HEK293 (cell line): Measurements from ENCODE around the gene SLFN12L.

Experiments
- CTCF ChIA-PET: fragments of 350-600 bp; formaldehyde crosslinking; extraction: SDS; loops from one replicate; lab custom pipeline; 2021; ENCODE audit warnings: antibody characterized with exemption; lab: Yijun Ruan, JAX
- POLR2A ChIA-PET: fragments of 300-600 bp; formaldehyde crosslinking; extraction: SDS; loops from one replicate; lab custom pipeline; 2020; ENCODE audit warnings: antibody characterized with exemption, inconsistent platforms; lab: Yijun Ruan, JAX
- H3K27ac ChIP-seq: fragments of 200-500 bp; sonication (Bioruptor generic); 2 replicates; pipeline ENCODE4 v1.5.1; 2014; ENCODE audit warnings: low read depth, low read length, control low read depth, inconsistent platforms; ENCODE audit errors: extremely low read depth
- H3K36me3 ChIP-seq, 2 experiments: fragments of 200-500 bp in 1 of 2; sonication (Bioruptor generic) in 1 of 2; 1 replicate in 1 of 2; 2 replicates in 1 of 2; pipeline ENCODE4 v1.5.1; 2014 to 2017; ENCODE audit warnings: inconsistent platforms in 2 of 2, low read length in 2 of 2; ENCODE audit not compliant: control insufficient read depth in 2 of 2, insufficient read depth in 1 of 2
- H3K4me1 ChIP-seq: fragments of 200-500 bp; sonication (Bioruptor generic); 2 replicates; pipeline ENCODE4 v1.5.1; 2014; ENCODE audit warnings: mild to moderate bottlenecking, low read length, inconsistent platforms; ENCODE audit not compliant: control insufficient read depth, insufficient read depth
- H3K4me3 ChIP-seq: 2 replicates; pipeline ENCODE4 v1.5.1; 2011; ENCODE audit warnings: low read depth, mild to moderate bottlenecking, control low read depth, low read length, moderate library complexity
- H3K9me3 ChIP-seq: fragments of 200-500 bp; sonication (Bioruptor generic); 2 replicates; pipeline ENCODE4 v1.5.1; 2014; ENCODE audit warnings: low read depth, low read length, inconsistent platforms; ENCODE audit not compliant: control insufficient read depth, insufficient read depth
- BCL6B ChIP-seq: fragments of 450-650 bp; formaldehyde crosslinking; IDR thresholded peaks from 2 replicates; pipeline ENCODE4 v1.5.1; 2017; ENCODE audit warnings: missing biosample characterization, missing genetic modification characterization
- GFI1B ChIP-seq: fragments of 450-650 bp; formaldehyde crosslinking; IDR thresholded peaks from 2 replicates; pipeline ENCODE4 v1.5.1; 2016; ENCODE audit warnings: missing biosample characterization, missing genetic modification characterization
- GLIS2 ChIP-seq: fragments of 450-650 bp; formaldehyde crosslinking; IDR thresholded peaks from 2 replicates; pipeline ENCODE4 v1.5.1; 2016; ENCODE audit warnings: missing biosample characterization, missing genetic modification characterization
- PRDM1 ChIP-seq: fragments of 450-650 bp; formaldehyde crosslinking; IDR thresholded peaks from 2 replicates; pipeline ENCODE4; 2016; ENCODE audit warnings: missing biosample characterization, missing genetic modification characterization
- SCRT1 ChIP-seq: fragments of 450-650 bp; formaldehyde crosslinking; IDR thresholded peaks from 2 replicates; pipeline ENCODE4 v1.5.1; 2016; ENCODE audit warnings: missing biosample characterization, missing genetic modification characterization, borderline replicate concordance
- SP2 ChIP-seq: fragments of 450-650 bp; formaldehyde crosslinking; IDR thresholded peaks from 2 replicates; pipeline ENCODE4 v1.5.1; 2016; ENCODE audit warnings: missing biosample characterization, missing genetic modification characterization
- YY2 ChIP-seq: fragments of 450-650 bp; formaldehyde crosslinking; IDR thresholded peaks from 2 replicates; pipeline ENCODE4 v1.5.1; 2016; ENCODE audit warnings: missing biosample characterization, missing genetic modification characterization
- ZBTB11 ChIP-seq: fragments of 450-650 bp; formaldehyde crosslinking; conservative IDR thresholded peaks from 2 replicates; pipeline ENCODE4 v1.5.1; 2016; ENCODE audit warnings: low read depth, missing biosample characterization, missing genetic modification characterization
- ZBTB17 ChIP-seq: fragments of 450-650 bp; formaldehyde crosslinking; IDR thresholded peaks from 2 replicates; pipeline ENCODE4 v1.5.1; 2016; ENCODE audit warnings: missing biosample characterization, missing genetic modification characterization
- ZFHX2 ChIP-seq: fragments of 450-650 bp; formaldehyde crosslinking; conservative IDR thresholded peaks from 2 replicates; pipeline ENCODE4 v1.5.1; 2016; ENCODE audit warnings: missing biosample characterization, missing genetic modification characterization
- ZFP3 ChIP-seq: fragments of 450-650 bp; formaldehyde crosslinking; IDR thresholded peaks from 2 replicates; pipeline ENCODE4 v1.5.1; 2016; ENCODE audit warnings: low read depth, missing biosample characterization, missing genetic modification characterization
- ZFP41 ChIP-seq: fragments of 450-650 bp; formaldehyde crosslinking; IDR thresholded peaks from 2 replicates; pipeline ENCODE4 v1.5.1; 2016; ENCODE audit warnings: missing biosample characterization, missing genetic modification characterization, borderline replicate concordance
- ZNF10 ChIP-seq: fragments of 450-650 bp; formaldehyde crosslinking; IDR thresholded peaks from 2 replicates; pipeline ENCODE4 v1.5.1; 2017; ENCODE audit warnings: missing biosample characterization, missing genetic modification characterization
- ZNF133 ChIP-seq: fragments of 450-650 bp; formaldehyde crosslinking; IDR thresholded peaks from 2 replicates; pipeline ENCODE4 v1.5.1; 2016; ENCODE audit warnings: missing biosample characterization, missing genetic modification characterization
- ZNF175 ChIP-seq: fragments of 450-650 bp; formaldehyde crosslinking; IDR thresholded peaks from 2 replicates; pipeline ENCODE4 v1.5.1; 2016; ENCODE audit warnings: missing biosample characterization, missing genetic modification characterization
- ZNF274 ChIP-seq, 2 experiments: fragments of 200-500 bp in 1 of 2; fragments of 450-650 bp in 1 of 2; sonication (Bioruptor generic) in 1 of 2; formaldehyde crosslinking in 1 of 2; IDR thresholded peaks; 2 replicates each; pipeline versions ENCODE4 v1.5.1 to v1.6.1; 2014 to 2016; ENCODE audit warnings: borderline replicate concordance in 1 of 2, inconsistent platforms in 1 of 2, low read length in 1 of 2, missing biosample characterization in 1 of 2, missing genetic modification characterization in 1 of 2
- ZNF518A ChIP-seq: fragments of 450-650 bp; formaldehyde crosslinking; conservative IDR thresholded peaks from 2 replicates; pipeline ENCODE4 v1.5.1; 2016; ENCODE audit warnings: low read depth, missing biosample characterization, missing genetic modification characterization
- ZNF580 ChIP-seq: fragments of 450-650 bp; formaldehyde crosslinking; IDR thresholded peaks from 2 replicates; pipeline ENCODE4 v1.5.1; 2016; ENCODE audit warnings: missing biosample characterization, missing genetic modification characterization
- ZNF600 ChIP-seq: fragments of 450-650 bp; formaldehyde crosslinking; IDR thresholded peaks from 2 replicates; pipeline ENCODE4 v1.5.1; 2016; ENCODE audit warnings: missing biosample characterization, missing genetic modification characterization
- ZNF623 ChIP-seq: fragments of 450-650 bp; formaldehyde crosslinking; IDR thresholded peaks from 2 replicates; pipeline ENCODE4 v1.5.1; 2016; ENCODE audit warnings: missing biosample characterization, missing genetic modification characterization
- ZNF626 ChIP-seq: fragments of 450-650 bp; sonication (Bioruptor Pico); formaldehyde crosslinking; IDR thresholded peaks from 2 replicates; pipeline ENCODE4 v1.5.1; 2018; ENCODE audit warnings: missing biosample characterization, missing genetic modification characterization, inconsistent platforms
- ZNF670 ChIP-seq: fragments of 450-650 bp; formaldehyde crosslinking; IDR thresholded peaks from 2 replicates; pipeline ENCODE4 v1.5.1; 2016; ENCODE audit warnings: missing biosample characterization, missing genetic modification characterization, low read depth
- ZNF747 ChIP-seq: fragments of 450-650 bp; formaldehyde crosslinking; IDR thresholded peaks from 2 replicates; pipeline ENCODE4 v1.5.1; 2016; ENCODE audit warnings: missing biosample characterization, missing genetic modification characterization
- ZSCAN18 ChIP-seq: fragments of 450-650 bp; formaldehyde crosslinking; IDR thresholded peaks from 2 replicates; pipeline ENCODE4 v1.5.1; 2016; ENCODE audit warnings: missing biosample characterization, missing genetic modification characterization
- ZXDB ChIP-seq: fragments of 450-650 bp; formaldehyde crosslinking; IDR thresholded peaks from 2 replicates; pipeline ENCODE4 v1.5.1; 2016; ENCODE audit warnings: missing biosample characterization, missing genetic modification characterization

SLFN12L gene

GRCh38 chr17:35448899-35449227, 88.6 kb downstream of the SLFN12L start (continued):
- TF ChIP-seq ZNF274 (IDR thresholded peaks at IDR 0.05; ENCODE audit: low read length) (no peak), ZNF274 (tag by site-specific recombination; IDR thresholded peaks at IDR 0.05; ENCODE audit: borderline replicate concordance) (no peak)

GRCh38 chr17:35448214-35448898, 89.1 kb downstream of the SLFN12L start, which contains the start of gene SLFN13:
TSS of gene SLFN13 (minus strand) at chr17:35448766. CDS start at chr17:35445680, 3,086 bp downstream.
- Histone ChIP-seq H3K9me3 (no peaks in the 10 kb centered on the region), H3K4me3 (peak within 1 kb of the TSS; percentile 54), H3K27ac (peak within 1 kb of the TSS; percentile 38; the same call in 1 of the 2 replicates), H3K36me3 (no peaks in the 10 kb centered on the region), H3K4me1 (no peaks in the 10 kb centered on the region)
- CTCF ChIA-PET = interaction anchor here (0.6 to 1.8 kb wide), 3 partner anchors 16 to 815 kb away, joined by 3 to 4 read pairs (median 4); no protein-coding TSS in a partner anchor
- POLR2A ChIA-PET = interaction anchor here (0.6 to 2.6 kb wide), 6 partner anchors 9 to 115 kb away, joined by 4 to 23 read pairs (median 5); partner anchors contain the start of genes SLFN11 and SLFN12
- no peak for TF ChIP-seq ZSCAN18
- no peak for TF ChIP-seq ZFP3 (tag by site-specific recombination)
- TF ChIP-seq ZNF175 (tag by site-specific recombination) = no peak
- no peak for TF ChIP-seq BCL6B (tag by site-specific recombination)
- TF ChIP-seq ZNF670 (tag by site-specific recombination) = no peak
- TF ChIP-seq GFI1B (tag by site-specific recombination) = no peak
- TF ChIP-seq ZNF580 = no peak
- TF ChIP-seq SCRT1 = no peak
- no peak for TF ChIP-seq GLIS2 (tag by site-specific recombination)
- TF ChIP-seq ZNF623 = no peak
- TF ChIP-seq ZBTB11 (tag by site-specific recombination) = peak; percentile 76
- TF ChIP-seq ZNF600 (tag by site-specific recombination) = peak; percentile 54; the same call in 1 of the 2 replicates
- TF ChIP-seq YY2 = no peak
- no peak for TF ChIP-seq ZFP41
- no peak for TF ChIP-seq ZNF626 (tag by site-specific recombination)
- no peak for TF ChIP-seq ZXDB (tag by site-specific recombination)
- no peak for TF ChIP-seq ZNF133 (tag by site-specific recombination)
- TF ChIP-seq PRDM1 (tag by site-specific recombination) = no peak
- TF ChIP-seq SP2 = peak; percentile 40
- peak; percentile 49 for TF ChIP-seq ZFHX2 (tag by site-specific recombination)
- peak; percentile 39; the same call in 1 of the 2 replicates for TF ChIP-seq ZNF518A
- TF ChIP-seq ZBTB17 = peak; percentile 67; the same call in 1 of the 2 replicates
- no peak for TF ChIP-seq ZNF747
- no peak for TF ChIP-seq ZNF10 (tag by site-specific recombination)
